NCI-H1694 treated with DMSO at 0.1 percent for 48 hours (cell line): ENCODE results near the gene HOXD11.

Experiments used
- DNase-seq: peaks from one replicate; lab custom pipeline; 2025; lab: John Stamatoyannopoulos, UW

HOXD11 gene

DNA sequence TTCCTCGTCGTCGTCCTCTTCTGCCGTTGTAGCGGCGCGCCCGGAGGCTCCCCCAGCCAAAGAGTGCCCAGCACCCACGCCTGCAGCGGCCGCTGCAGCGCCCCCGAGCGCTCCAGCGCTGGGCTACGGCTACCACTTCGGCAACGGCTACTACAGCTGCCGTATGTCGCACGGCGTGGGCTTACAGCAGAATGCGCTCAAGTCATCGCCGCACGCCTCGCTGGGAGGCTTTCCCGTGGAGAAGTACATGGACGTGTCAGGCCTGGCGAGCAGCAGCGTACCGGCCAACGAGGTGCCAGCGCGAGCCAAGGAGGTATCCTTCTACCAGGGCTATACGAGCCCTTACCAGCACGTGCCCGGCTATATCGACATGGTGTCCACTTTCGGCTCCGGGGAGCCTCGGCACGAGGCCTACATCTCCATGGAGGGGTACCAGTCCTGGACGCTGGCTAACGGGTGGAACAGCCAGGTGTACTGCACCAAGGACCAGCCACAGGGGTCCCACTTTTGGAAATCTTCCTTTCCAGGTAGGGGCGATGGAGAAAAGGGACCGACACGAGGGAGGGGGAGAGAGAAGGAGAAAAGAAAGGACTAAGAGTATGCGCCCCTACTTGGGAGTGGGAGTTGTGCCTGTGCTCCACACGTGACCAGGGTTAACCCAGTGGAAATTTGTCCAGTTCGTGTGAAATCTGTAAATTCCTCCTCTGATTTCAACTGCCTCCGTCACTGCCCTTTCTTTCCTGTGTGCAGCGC, 13.8 kb upstream of the HOXD11 start:
- DNase-seq, result peak; percentile 20

GRCh38 chr2:176093898-176094249, 13.2 kb upstream of the HOXD11 start:
- no peak for DNase-seq

DNA sequence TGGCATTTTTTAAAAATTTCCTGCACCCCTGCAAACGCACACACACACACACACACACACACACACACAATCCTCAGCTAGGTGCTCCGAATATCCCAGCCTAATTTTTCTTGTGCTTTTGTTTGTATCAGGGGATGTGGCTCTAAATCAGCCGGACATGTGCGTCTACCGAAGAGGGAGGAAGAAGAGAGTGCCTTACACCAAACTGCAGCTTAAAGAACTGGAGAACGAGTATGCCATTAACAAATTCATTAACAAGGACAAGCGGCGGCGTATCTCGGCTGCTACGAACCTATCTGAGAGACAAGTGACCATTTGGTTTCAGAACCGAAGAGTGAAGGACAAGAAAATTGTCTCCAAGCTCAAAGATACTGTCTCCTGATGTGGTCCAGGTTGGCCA, 12.7 kb upstream of the HOXD11 start:
- no peak for DNase-seq

- DNase-seq, result no peak
These were observed 11.7 kb upstream of the HOXD11 start for GRCh38 chr2:176095421-176095820.

DNA sequence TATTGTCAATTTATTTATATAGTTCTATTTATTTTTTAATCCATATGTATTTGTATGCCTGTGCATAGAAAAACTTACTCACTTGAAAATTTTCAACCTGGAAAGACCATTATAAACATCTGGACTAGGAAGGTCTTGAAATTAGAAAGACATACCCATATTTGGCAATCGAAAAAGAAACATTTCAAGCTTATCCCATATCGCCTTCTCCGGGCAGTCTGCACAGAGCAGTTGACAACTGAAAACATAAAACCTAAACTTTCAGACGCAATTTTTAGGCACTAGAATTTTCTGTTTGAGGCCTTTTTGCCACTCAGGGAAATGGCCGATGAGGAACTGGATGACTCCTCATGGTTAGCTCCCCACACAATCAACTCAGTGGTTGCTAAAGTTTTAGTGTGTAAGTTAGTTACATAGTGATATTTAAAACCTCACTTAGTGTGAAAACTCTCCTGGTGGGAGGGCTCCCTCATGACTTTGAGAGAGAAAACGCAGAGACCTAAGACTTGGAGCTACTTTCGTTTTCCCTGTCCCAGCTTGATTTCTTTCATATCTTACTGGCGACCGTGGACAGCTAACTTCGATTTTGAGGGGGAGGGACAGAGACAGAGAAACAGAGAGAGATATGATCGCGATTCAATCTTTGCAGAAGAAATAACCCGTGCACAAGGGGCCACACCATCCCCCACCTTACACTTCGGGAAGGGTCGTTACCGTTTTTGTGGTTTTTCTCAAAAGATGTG, 10.7 kb upstream of the HOXD11 start:
- no peak for DNase-seq

DNA sequence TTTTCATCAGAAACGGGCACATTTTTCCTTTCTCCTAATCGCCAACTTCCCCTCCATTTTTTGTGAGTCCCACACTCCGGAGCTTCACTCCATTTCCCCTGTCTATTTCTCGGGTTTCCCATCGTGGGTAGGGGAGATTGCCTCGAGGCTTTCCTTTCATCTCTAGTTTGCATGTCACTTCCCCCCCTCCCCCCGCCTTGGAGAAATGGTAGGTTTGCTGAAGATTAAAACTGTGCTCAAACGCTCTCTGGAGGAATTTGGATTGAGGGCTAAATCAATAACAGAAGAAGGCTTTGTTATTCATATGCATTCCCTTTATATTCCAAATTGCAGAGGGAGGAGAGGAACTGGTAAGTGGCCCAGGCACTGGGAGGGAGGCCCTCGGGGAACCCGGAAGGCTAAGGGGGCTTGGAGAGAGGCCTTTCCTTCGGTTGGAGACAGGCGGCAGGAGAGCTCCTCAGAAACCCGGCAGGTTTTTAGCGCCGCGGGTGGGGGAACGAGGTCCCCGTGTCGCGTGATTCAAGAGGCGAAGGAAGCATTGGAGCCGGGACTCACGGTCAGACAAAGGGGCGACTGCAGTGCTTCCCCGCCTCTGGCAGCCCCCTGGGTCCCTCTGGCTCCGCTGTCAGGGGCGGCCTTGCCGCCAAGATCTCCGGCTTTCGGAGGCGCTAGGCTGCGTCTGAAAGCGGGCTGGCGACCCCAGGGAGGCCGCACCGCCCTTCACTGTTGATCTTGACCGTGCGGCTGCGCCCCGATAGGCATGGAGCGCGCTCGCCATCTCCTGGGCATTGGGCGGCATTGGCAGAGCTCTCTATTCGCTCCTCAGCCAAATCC, 9.9 kb upstream of the HOXD11 start:
- DNase-seq, result peak; percentile 72

GRCh38 chr2:176097820-176098365, 9.2 kb upstream of the HOXD11 start:
- no peak for DNase-seq

- no peak for DNase-seq
These were observed 8.5 kb upstream of the HOXD11 start for GRCh38 chr2:176098366-176099158.

- no peak for DNase-seq
These were observed 7.8 kb upstream of the HOXD11 start for GRCh38 chr2:176099159-176099727.

DNA sequence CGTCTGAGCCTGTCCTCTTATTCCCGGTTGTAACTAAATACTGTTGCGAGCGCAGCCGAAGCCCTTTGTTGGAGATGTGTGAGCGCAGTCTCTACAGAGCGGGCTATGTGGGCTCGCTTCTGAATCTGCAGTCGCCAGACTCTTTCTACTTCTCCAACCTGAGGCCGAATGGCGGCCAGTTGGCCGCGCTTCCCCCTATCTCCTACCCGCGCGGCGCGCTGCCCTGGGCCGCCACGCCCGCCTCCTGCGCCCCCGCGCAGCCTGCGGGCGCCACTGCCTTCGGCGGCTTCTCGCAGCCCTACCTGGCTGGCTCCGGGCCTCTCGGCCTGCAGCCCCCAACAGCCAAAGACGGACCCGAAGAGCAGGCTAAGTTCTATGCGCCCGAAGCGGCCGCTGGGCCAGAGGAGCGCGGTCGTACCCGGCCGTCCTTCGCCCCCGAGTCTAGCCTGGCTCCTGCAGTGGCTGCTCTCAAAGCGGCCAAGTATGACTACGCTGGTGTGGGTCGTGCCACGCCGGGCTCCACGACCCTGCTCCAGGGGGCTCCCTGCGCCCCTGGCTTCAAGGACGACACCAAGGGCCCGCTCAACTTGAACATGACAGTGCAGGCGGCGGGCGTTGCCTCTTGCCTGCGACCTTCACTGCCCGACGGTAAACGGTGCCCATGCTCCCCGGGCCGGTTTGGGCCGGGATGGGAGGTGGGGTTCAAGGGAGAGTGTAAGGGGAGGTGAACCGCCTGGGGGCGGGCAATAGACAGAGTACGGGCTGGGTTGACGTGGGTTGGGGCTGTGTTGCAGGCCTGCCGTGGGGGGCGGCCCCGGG, 7.1 kb upstream of the HOXD11 start, which contains the start of gene HOXD12:
Gene HOXD12 (plus strand): TSS at position 68 of the 819 bp plus-strand sequence. CDS start 7 bp downstream, at position 75.
- DNase-seq, result no peak

GRCh38 chr2:176100547-176101140, 6.4 kb upstream of the HOXD11 start:
- DNase-seq, result no peak

DNA sequence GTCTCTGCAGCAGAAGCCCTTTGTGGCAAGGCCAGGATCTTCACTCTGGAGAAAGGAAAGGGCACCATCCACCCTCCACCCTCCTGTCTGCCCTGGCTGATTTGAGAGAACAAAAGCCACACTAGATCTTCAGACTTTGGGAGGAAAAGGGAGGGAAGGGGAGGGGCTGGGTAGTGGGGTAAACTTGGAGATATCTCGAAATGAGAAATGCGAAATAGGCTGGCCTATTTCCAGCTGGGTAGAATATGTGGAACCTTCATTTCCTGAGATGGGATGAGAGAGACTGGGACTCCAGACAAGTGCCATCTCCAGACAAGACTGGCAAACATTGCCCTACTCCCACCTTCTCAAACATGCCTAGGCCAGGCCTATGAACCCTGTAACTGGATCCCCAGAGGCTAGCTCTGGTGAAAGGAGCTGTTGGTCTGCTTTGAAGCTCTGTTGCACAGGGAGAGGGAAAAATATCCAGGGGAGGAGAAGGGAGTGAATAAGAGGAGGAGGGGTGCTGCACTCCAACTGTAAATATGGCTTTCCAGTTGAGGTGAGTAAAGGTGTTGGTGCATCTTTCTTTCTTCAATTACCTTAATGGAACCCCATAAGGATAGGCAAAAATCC, 5.8 kb upstream of the HOXD11 start:
- no peak for DNase-seq

GRCh38 chr2:176101842-176102241, 5.2 kb upstream of the HOXD11 start:
- DNase-seq, result no peak

DNA sequence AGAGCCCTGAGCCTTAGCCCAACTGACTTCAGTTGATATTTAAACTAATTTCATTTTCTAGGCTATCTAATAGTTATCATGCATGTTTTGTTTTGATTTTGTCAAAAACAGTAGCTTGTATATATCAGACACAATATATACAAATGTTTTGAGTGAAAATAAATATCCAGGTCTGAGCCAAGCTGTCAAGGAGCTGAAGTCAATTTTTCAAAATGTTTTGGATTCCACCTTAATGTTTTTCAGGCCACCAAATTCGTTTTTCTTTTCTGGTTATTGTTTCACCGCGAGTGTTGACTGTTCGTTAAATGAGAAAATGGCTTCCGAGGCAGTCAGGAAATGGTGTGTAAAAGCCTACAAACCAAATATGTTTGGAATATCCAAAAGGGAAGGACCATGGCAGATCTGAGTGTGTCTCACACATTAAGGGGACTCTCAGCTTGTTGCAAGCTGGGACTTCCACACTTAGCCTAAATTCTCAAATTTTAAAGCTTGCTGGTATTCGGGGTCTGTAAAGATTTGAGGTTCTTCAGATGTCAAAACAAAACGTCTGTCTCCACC, 4.7 kb upstream of the HOXD11 start:
- DNase-seq, result no peak

DNA sequence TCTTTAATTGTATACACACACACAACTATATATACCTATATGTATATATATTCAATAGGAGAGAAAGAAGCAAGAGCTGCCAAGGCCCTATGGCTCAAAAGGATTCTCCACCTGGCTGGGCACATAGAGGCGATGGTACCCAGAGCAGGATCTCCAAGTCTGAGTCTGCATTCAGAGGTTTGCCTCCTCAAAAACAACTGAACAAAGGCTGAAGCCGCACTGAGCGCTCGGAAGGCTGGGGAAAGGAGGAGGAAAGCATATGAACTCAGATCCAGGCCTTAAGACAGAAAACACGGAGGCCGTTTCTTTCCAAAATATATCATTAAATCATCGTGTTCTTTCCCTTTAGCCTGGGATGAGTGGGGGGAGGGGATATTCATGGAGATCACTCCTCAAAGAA, 3.9 kb upstream of the HOXD11 start:
- DNase-seq, result no peak

- no peak for DNase-seq
These were observed 3.3 kb upstream of the HOXD11 start for GRCh38 chr2:176103742-176104315.

- DNase-seq, result no peak
These were observed 2.6 kb upstream of the HOXD11 start for GRCh38 chr2:176104316-176105077.
